HL-60 (cell line): ENCODE results near the gene PPP1R12C.
A peak's percentile ranks its signal among the peaks of the same experiment; 100 is the strongest.
"Not testable (repeated sequence)": the region's sequence is repeated elsewhere in the genome, so short reads cannot be mapped to it uniquely, and the experiment has no call there.

Experiments used
- DNase-seq, 2 experiments: peaks; one replicate each; pipeline ENCODE4 v3.0.0-alpha.2; 2010 to 2020; ENCODE audit warnings: low read depth in 1 of 2, low spot score in 1 of 2
- H3K27ac ChIP-seq: fragments of 250-450 bp; sonication (Bioruptor Pico); replicated peaks from 2 replicates; pipeline ENCODE4 v1.5.1; 2020; ENCODE audit warnings: mild to moderate bottlenecking, moderate library complexity
- H3K27me3 ChIP-seq: fragments of 250-450 bp; sonication (Bioruptor Pico); 2 replicates; pipeline ENCODE4 v1.5.1; 2021; ENCODE audit warnings: mild to moderate bottlenecking, moderate library complexity; ENCODE audit not compliant: insufficient read depth, poor library complexity, severe bottlenecking
- H3K4me3 ChIP-seq: replicated peaks from 2 replicates; pipeline ENCODE4 v1.5.1; 2011; ENCODE audit warnings: mild to moderate bottlenecking, control low read depth, low read length; ENCODE audit not compliant: insufficient read depth
- GABPA ChIP-seq: IDR thresholded peaks from 2 replicates; pipeline ENCODE4 v1.6.1; 2012; ENCODE audit warnings: low read depth
- POLR2AphosphoS5 ChIP-seq: IDR thresholded peaks from 2 replicates; pipeline ENCODE4 v1.6.1; 2012; ENCODE audit warnings: low read depth
- SPI1 ChIP-seq: IDR thresholded peaks from 2 replicates; pipeline ENCODE4 v1.6.1; 2012; ENCODE audit warnings: low read depth, mild to moderate bottlenecking, borderline replicate concordance
- TF ChIP-seq, protein P1 (sequence below): IDR thresholded peaks from 2 replicates; pipeline ENCODE4 v1.6.1; 2012; ENCODE audit warnings: low read depth; ENCODE audit not compliant: insufficient replicate concordance
- TF ChIP-seq, protein P2 (sequence below): IDR thresholded peaks from one replicate; pipeline ENCODE4 v1.5.1; 2011; ENCODE audit warnings: low read length, control low read depth, inconsistent platforms; ENCODE audit not compliant: insufficient read depth

PPP1R12C gene

DNA sequence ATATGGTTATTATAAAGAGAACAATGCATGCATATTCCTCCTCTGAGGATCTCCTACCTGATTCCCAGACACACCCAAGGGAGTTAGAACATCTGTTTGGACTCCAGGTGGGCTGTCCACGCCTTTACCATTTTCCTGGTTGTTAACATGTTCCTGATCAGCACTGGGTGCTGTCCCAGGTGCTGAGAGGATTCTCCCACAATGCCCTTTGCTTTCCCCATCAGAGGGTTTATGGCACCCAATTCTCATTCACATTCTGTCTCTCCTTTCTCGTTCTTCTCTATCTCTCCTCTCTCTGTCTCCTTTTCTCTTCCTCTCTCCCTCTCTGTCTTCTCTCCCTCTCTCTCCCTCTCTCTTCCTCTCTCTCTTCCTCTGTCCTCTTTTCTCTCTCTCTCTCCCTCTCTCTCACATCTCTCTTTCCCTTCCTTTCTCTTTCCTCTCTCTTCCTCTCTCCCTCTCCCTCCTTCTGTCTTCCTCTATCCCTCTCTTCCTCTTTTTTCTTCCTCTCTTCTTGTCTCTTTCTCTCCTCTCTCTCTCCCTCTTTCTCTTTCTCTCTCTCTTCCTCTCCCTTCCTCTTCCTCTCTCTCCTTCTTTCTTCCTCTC lies 51.2 kb downstream of the PPP1R12C start:
- Histone ChIP-seq H3K4me3 (no peak overlapping the region), H3K27ac (no peak overlapping the region), H3K27me3 (peaks cover 21% of the 10 kb centered on the region)
- TF ChIP-seq GABPA: no peak
- TF ChIP-seq, protein P1, sequence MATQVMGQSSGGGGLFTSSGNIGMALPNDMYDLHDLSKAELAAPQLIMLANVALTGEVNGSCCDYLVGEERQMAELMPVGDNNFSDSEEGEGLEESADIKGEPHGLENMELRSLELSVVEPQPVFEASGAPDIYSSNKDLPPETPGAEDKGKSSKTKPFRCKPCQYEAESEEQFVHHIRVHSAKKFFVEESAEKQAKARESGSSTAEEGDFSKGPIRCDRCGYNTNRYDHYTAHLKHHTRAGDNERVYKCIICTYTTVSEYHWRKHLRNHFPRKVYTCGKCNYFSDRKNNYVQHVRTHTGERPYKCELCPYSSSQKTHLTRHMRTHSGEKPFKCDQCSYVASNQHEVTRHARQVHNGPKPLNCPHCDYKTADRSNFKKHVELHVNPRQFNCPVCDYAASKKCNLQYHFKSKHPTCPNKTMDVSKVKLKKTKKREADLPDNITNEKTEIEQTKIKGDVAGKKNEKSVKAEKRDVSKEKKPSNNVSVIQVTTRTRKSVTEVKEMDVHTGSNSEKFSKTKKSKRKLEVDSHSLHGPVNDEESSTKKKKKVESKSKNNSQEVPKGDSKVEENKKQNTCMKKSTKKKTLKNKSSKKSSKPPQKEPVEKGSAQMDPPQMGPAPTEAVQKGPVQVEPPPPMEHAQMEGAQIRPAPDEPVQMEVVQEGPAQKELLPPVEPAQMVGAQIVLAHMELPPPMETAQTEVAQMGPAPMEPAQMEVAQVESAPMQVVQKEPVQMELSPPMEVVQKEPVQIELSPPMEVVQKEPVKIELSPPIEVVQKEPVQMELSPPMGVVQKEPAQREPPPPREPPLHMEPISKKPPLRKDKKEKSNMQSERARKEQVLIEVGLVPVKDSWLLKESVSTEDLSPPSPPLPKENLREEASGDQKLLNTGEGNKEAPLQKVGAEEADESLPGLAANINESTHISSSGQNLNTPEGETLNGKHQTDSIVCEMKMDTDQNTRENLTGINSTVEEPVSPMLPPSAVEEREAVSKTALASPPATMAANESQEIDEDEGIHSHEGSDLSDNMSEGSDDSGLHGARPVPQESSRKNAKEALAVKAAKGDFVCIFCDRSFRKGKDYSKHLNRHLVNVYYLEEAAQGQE: peak; percentile 93
- no peak for DNase-seq

DNA sequence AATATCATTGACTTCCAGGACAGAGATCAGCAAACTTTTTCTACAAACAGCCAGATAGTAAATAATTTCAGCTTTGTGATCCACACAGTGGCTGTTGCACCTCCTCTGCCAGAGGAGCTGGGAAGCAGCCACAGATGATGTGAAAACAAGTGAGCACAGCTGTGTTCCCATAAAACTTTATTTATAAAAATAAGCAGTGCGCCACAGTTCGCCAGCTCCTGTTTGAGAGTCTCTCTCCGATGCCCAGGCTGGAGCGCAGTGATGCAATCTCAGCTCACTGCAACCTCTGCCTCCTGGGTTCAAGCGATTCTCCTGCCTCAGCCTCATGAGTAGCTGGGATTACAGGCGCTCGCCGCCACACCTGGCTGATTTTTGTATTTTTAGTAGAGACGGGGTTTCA lies 51.9 kb downstream of the PPP1R12C start:
- peaks cover 17% of the 10 kb centered on the region for H3K27me3 ChIP-seq
- H3K4me3 ChIP-seq, H3K27ac ChIP-seq, DNase-seq: not testable (repeated sequence)

DNA sequence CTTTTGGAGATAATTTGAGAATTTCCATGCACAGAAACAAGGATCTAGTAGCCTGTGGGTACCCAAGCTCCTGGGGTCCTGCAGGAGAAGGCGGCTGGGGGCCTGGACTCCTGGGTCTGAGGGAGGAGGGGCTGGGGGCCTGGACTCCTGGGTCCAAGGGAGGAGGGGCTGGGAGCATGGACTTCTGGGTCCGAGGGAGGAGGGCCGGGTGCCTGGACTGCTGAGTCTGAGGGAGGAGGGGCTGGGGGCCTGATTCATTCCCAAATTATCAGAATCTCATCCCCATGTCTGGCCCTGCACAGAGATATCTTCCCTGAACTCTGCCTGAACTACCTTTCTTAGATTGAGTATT lies 54.0 kb downstream of the PPP1R12C start:
- H3K27ac ChIP-seq: no peak overlapping the region
- H3K4me3 ChIP-seq: 0 out of 2 replicates have a peak overlapping the region, but pooled peaks have one; percentile 9

DNA sequence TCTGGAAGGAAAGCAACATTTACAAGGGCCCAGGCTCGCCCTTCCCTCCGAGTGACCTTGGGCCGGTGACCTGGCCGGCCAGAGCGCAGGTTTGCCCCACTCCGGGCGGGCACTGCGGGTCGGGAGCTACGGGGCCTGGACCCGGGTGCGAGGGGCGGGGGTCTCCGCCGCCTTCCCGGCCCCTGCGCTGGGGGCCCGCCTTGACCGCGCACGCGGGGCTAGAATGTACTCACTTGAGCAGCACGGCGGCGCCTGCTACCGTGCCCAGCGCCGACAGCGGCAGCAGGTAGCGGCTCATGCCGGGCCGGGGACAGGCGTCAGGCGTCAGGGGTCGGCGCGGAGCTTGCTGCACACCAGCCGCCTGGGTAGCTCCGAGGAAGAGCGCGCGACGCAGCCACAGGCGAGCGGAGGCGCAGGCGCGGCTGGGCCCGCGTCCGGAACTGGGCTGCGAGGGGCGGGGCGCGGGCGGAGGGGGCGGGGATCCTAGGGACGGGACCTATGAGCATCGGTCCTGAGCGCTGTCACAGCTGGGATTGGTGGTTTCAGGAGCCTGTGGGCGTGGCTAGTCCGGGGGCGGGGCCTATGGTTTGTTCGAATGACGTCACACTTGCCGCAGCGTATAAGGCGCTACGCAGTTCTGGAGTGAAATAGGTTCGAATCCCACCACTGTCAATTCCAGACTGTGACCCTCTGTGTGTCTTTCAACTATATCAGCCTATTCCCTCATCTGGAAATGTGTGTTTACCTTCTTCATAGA lies 54.5 kb downstream of the PPP1R12C start, which contains the start of gene RDH13:
RDH13 (minus strand) TSS at position 414 of the 757 bp plus-strand sequence; CDS start at position 298, 116 bp downstream.
- TF ChIP-seq GABPA: no peak
- TF ChIP-seq, protein P1: peak; percentile 13
- peak; percentile 62; the same call in 1 of the 2 replicates for TF ChIP-seq POLR2AphosphoS5
- Histone ChIP-seq H3K4me3 (peak within 1 kb of the TSS; percentile 88), H3K27ac (peak within 1 kb of the TSS; percentile 64), H3K27me3 (peaks cover 2% of the 10 kb centered on the region)
- DNase-seq: peak; percentile 84 to 97

More for the DNA sequence above, 54.0 kb downstream of the PPP1R12C start:
- DNase-seq: no peak
- peaks cover 4% of the 10 kb centered on the region for H3K27me3 ChIP-seq
- TF ChIP-seq GABPA (no peak), POLR2AphosphoS5 (no peak), SPI1 (no peak)
- TF ChIP-seq, protein P2, sequence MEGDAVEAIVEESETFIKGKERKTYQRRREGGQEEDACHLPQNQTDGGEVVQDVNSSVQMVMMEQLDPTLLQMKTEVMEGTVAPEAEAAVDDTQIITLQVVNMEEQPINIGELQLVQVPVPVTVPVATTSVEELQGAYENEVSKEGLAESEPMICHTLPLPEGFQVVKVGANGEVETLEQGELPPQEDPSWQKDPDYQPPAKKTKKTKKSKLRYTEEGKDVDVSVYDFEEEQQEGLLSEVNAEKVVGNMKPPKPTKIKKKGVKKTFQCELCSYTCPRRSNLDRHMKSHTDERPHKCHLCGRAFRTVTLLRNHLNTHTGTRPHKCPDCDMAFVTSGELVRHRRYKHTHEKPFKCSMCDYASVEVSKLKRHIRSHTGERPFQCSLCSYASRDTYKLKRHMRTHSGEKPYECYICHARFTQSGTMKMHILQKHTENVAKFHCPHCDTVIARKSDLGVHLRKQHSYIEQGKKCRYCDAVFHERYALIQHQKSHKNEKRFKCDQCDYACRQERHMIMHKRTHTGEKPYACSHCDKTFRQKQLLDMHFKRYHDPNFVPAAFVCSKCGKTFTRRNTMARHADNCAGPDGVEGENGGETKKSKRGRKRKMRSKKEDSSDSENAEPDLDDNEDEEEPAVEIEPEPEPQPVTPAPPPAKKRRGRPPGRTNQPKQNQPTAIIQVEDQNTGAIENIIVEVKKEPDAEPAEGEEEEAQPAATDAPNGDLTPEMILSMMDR: no peak
- TF ChIP-seq, protein P1: no peak

DNA sequence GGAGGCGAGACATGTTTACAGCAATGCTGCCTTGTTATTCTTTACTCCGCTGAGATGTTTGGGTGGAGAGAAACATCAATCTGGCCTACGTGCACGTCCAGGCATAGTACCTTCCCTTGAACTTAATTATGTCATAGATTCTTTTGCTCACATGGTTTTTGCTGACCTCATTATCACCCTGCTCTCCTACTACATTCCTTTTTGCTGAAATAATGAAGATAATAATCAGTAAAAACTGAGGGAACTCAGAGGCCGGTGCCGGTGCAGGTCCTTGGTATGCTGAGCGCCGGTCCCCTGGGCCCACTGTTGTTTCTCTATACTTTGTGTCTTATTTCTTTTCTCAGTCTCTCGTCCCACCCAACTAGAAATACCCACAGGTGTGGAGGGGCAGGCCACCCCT lies 57.1 kb downstream of the PPP1R12C start:
- not testable (repeated sequence) for DNase-seq, H3K27ac ChIP-seq, H3K27me3 ChIP-seq, H3K4me3 ChIP-seq
